ENCODE results near the gene SCN1A.
A peak's percentile ranks its signal among the peaks of the same experiment; 100 is the strongest.

The SCN1A gene

DNA sequence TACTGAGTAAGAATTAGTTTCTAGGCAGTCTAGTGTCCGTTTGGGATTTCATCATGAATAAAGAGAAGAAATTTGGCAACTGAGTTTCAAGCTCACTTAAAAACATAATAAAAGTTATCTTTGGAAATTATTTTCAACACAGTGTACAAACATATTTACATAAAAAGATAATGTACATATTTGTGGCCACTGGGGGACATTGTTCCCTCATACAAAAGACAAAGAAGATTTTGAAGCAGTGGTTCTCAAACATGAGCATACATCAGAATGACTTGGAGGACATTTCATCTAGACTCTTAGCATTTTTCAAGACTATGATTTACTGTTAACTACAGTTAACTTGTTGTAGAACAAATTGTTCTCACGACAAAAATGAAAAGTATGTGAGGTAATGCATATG is 158.6 kb downstream of the SCN1A start:
- peak; percentile 12 for DNase-seq

DNA sequence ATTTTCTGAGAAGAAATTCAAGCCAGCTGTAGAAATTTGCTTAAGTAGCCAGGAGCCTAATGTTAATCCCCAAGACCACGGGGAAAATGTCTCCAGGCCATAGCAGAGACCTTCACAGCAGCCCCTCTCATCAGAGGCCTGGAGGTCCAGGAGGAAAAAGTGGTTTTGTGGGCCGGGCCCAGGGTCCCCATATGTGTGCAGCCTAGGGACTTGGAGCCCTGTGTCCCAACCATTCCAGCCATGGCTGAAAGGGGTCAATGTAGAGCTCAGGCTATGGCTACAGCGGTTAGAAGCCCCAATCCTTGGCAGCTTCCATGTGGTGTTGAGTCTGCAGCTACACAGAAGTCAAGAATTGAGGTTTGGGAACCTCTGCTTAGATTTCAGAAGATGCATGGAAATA is 160.1 kb downstream of the SCN1A start:
- no peak for DNase-seq

DNA sequence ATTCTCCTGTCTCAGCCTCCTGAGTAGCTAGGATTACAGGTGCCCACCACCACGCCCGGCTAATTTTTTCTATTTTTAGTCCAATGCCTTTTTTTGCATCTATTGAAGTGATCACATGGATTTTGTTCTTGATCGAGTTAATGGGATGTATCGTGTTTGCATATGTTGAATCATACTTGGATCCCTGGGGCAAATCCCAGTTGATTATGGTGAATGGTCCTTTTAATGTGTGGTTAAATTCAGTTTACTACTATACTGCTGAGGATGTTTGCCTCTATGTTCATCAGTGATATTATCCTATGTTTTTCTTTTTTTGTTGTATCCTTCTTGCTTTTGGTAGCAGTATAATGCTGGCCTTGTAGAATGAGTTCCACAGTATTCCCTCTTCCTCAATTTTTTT is 166.0 kb downstream of the SCN1A start:
- no peak for DNase-seq

DNA sequence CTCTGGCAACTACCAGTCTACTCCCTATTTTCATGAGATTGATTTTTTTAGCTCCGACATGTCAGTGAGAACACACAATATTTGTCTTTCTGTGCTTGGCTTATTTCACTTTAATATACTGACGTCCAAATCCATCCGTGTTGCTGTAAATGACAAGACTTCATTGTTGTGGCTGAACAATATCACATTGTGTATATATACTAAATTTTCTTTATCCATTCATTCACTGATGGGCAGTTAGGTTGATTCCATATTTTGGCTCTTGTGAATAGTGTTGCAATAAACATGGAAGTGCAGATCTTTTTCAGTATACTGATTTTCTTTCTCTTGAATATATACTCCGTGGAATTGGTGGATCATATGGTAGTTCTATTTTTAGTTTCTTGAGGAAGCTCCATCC is 168.4 kb downstream of the SCN1A start:
- no peak for DNase-seq

DNA sequence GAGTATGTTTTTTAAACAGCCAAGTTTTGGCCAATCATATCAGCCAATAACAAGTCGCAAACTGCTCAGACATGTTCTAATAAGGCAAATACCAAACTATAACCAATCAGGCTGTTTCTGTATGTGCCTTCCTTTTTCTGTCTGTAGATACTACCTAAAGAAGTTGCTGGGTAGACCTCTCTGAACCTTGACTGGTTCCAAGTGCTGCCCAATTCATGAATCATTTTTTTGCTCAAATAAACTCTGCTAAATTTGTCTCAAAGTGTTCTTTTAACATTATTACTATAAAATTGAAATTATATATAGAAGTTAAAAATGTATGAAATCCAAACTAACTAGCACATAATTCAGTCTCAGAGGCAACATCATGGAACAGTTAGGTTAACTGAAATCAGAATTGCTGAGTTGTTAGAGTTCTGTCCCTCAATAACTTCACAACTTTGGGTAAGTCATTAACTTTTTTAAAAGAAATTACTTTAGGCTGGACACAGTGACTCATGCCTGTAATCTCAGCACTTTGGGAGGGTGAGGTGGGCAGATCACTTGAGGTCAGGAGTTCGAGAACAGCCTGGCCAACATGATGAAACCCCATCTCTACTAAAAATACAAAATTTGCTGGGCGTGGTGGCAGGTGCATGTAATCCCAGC is 169.4 kb downstream of the SCN1A start:
- DNase-seq: no peak

DNA sequence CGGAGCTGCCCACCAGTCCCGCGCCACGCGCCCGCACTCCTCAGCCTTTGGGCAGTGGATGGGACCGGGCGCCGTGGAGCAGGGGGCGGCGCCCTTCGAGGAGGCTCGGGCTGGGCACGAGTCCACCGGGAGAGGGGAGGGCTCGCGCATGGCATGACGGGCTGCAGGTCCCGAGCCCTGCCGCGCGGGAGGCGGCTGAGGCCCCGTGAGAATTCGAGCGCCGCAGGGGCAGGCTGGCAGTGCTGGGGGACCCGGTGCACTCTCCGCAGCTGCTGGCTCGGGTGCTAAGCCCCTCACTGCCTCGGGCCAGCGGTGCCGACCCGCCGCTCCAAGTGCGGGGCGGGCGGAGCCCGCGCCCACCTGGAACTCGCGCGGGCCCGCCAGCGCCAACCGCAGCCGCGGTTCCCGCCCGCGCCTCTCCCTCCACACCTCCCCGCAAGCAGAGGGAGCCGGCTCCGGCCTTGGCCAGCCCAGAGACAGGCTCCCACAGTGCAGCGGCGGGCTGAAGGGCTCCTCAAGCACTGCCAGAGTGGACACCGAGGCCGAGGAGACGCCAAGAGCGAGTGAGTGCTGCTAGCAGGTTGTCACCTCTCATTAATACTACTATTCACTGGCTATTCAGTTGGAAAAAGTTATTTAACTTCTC is 170.7 kb downstream of the SCN1A start:
- no peak for DNase-seq

DNA sequence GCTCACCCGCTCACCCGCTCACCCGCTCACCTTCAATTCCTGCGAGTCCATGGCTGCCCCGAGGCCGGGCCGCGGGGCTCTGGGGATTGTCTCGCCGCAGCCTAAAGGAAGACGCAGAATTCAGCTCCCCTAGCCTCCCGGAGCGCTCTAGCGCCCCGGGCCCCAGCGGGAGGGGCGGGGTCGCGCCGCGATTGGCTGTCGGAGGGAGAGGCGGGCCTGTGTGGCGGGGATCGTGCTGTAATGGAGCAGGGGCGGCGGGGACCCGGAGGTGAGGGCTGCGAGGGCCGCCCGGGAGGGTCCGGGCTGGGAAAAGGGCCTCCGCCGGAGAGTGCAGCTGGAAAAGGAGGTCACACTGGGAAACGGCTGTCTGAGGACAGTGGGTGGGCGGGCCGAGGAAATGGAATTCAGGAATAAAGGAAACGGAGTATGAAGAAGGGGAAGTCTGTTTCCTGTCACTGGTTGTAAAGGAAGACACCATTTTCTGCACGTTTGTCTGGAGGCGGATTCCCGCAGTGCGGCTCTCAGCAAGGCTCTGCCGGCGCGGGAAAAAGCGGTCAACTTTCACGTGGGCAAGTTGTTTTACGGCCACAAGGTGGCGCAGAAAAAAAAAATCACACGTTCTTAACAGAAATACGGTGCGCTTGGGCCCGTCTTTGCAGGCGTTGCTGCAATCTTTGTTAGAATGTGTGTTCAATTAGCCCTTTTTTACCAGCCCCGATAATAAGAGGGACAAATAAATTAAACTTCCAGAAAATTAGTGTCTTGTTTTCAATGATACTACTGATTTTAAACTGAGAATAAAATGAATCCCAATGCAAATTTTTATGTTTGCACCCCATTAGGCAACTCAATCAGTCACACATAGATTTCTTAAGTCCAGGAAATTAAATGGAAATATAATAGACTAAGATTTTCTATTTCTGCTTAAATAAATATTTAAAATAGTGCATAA is 173.9 kb downstream of the SCN1A start, which contains the start of gene TTC21B:
Gene TTC21B (minus strand): TSS at position 122 of the 952 bp plus-strand sequence. CDS start 71 bp downstream, at position 51.
- DNase-seq: peak; percentile 98

DNA sequence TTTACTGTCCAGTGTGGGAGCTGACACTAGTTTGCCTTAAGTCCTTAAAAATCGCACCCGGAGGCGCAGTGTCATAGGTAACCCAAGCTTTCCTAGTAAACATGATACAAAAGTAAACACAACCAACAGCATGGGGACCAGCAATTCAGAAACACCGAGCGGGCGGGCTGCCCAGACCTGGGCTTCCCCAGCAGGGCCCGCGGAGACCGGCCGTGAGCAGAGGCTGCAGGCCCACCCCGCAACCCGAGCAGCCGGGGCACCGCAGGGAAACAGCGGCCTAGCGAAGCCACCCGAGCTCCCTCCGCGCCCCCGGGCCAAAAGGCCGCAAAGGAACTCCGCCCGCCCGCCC is 174.5 kb downstream of the SCN1A start:
- DNase-seq: no peak

DNA sequence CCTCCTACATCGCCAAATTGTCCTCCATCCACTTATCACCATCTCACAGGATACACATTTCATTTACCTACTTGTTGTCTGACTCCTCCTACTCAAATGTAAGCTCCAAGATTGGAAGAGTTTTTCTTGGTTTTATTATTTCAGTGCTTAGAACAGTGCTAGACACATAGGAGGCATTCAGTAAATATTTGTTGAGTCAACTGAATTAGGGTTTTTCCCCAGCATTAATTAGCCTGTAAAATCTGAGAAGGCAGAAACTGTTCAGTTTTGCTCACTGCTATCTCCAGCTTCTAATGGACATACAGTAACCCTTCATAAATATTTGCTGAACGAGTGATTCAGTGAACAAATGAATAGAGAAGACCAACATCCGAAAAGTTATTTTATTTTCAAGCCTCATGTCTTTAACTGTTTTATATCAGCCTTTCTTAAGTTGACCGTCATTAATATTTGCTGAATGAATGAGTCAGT is 175.0 kb downstream of the SCN1A start:
- peak; percentile 53 for DNase-seq

DNA sequence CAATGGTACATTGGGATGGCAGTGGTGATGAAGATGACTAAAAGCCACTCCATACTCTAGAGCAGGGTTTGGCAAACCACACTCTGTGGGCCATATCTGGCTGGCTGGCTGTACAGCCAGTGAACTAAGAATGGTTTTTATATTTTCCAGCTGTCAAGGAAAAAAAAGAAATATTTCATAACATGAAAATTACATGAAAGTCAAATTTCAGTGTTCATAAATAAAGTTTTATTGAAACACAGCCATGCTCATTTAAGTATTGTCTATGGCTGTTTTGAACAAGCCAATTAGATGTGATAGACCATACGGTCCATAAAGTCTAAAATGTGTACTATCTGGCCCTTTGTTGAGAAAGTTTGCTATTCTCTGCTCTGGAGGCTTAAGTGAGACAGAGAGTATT is 175.7 kb downstream of the SCN1A start:
- peak; percentile 17 for DNase-seq

DNA sequence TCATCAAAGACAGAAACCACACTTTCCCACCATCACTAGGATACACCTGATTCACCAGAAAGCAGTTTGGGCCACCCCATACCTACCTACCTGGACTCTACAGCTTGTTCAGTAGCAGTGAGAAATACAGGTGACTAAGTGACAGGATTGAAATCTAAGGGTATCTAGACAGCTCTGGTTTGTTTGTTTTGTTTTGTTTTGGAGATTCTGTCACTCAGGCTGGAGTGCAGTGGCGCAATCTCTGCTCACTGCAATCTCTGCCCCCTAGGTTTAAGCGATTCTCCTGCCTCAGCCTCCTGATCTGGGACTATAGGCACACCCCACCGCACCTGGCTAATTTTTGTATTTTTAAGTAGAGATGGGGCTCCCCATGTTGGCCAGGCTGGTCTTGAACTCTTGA is 177.4 kb downstream of the SCN1A start:
- DNase-seq: no peak

DNA sequence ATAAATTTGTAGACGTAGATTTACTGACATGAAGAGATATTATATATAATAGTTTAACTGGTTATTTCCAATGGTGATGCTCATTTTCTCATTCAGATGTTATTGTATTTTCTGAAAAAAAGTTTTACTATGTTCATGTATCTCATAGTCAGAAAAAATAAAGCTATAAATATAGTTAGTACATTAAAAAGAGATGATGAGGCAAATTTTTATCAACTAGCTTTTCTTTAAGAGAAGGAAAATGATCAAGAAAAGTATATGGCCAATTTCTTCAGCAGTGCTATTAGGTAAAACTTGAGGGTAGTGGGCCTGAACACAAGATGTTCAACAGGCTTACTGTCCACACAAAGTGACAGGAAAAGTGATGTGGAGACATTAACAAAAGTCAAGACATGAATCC is 186.0 kb downstream of the SCN1A start:
- no peak for DNase-seq

DNA sequence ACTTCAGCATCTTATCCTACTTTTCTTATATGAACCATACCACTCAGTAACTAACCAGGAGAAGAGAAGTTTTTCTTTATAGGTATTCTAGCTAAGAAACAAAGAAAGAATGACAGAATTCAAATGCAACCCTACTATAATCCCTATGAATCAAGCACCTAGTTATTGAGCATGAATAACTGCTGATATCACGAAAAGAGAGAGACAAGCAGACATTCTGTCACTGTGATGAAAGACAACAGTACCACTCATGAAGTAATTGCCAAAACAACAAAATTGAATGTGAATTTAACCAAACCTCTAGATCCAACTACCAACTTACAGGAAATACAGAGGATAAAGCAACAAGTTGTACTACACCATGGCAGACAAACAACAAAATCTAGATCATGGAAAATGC is 189.6 kb downstream of the SCN1A start:
- no peak for DNase-seq

Data from NCI-H69 (cell line).